Mucosa of gallbladder (tissue), 1 donor: ENCODE measurements around the gene PTPRCAP. TPM values are rescaled to one million over a fixed set of nuclear protein-coding genes. Genes with fewer than 3 reads are reported as not detected.
"Not testable (repeated sequence)": the region's sequence is repeated elsewhere in the genome, so short reads cannot be mapped to it uniquely, and the experiment has no call there.

Experiments used
- DNase-seq: peaks from one replicate; pipeline ENCODE4 v3.0.0-alpha.2; 2020; ENCODE audit warnings: low spot score
- total RNA-seq: library from RNA; stranded (reverse); gene quantifications from one replicate; pipeline ENCODE4 v1.2.1, GENCODE V29; 2021
- donor health status: DM: no; HTN: no; CAD: no.

PTPRCAP gene
- total RNA-seq, 1 donor from 2014 or later, result 14.7 TPM

DNA sequence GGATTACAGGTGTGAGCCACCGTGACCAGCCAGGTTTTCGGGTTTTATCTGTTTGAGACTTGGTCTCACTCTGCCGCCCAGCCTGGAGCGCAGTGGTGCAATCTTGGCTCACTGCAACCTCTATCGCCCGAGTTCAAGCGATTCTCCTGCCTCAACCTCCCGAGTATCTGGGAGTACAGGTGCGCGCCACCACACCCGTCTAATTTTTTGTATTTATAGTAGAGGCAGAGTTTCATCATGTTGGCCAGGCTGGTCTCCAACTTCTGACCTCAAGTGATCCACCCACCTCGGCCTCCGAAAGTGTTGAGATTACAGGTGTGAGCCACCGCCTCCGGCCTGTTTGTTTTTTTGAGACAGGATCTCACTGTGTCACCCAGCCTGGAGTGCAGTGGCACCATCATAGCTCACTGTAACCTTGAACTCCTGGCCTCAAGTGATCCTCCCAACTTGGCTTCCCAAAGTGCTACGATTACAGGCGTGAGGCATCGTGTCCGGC, 10.1 kb downstream of the PTPRCAP start:
- DNase-seq, result not testable (repeated sequence)

DNA sequence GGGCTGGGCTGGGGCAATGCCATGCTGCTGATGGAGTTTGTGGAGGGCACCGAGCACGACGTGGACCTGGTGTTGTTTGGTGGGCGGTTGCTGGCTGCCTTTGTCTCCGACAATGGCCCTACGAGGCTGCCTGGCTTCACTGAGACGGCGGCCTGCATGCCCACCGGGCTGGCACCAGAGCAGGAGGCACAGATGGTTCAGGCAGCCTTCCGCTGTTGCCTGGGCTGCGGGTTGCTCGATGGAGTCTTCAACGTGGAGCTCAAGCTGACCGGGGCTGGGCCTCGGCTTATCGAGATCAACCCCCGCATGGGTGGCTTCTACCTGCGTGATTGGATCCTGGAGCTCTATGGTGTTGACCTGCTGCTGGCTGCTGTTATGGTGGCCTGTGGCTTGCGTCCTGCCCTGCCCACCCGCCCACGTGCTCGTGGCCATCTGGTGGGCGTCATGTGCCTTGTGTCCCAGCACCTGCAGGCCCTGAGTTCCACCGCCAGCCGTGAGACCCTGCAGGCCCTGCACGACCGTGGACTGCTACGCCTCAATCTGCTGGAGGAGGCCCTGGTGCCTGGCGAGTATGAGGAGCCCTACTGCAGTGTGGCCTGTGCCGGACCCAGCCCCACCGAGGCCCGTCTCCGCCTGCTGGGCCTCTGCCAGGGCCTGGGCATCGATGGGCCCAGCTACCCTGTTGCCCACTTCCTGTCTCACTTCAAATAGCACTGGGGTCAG, 13.4 kb downstream of the PTPRCAP start:
- DNase-seq, result no peak

GRCh38 chr11:67423466-67423865, 14.0 kb downstream of the PTPRCAP start:
- DNase-seq, result no peak

- DNase-seq, result no peak
Observed at GRCh38 chr11:67422891-67423290, 14.6 kb downstream of the PTPRCAP start.

GRCh38 chr11:67421430-67422031, 16.0 kb downstream of the PTPRCAP start:
- no peak for DNase-seq

DNA sequence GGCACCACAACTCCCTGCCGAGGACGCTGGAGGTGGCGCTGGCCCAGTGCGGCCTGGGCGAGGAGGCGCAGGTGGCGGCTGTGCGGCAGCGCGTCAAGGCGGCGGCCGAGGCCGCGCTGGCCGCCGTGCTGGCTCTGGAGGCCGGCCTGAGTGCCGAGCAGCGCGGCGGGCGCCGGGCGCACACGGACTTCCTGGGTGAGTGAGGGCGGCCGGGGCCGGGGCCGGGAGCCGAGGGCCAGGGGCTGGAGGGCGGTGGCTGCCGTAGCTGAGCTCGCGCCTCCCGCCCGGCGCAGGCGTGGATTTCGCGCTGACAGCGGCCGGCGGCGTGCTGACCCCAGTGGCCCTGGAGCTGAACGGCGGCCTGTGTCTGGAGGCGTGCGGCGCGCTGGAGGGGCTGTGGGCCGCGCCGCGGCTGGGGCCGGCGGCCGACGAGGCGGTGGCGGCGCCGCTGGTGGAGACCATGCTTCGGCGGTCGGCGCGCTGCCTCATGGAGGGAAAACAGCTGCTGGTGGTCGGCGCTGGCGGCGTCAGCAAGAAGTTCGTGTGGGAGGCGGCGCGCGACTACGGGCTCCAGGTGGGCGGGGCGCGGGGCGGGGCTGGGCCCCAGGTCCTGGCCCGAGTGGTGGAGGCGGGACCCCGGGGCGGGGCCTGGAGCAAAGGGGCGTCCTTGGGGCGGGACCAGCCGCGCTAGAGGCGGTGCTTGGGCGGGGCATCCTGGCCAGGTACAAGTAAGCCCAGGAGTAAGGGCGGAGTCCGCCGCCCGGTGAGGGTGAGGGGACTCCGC, 16.6 kb downstream of the PTPRCAP start:
- DNase-seq, result peak; percentile 97

- no peak for DNase-seq
Observed at GRCh38 chr11:67420147-67420645, 17.3 kb downstream of the PTPRCAP start.

DNA sequence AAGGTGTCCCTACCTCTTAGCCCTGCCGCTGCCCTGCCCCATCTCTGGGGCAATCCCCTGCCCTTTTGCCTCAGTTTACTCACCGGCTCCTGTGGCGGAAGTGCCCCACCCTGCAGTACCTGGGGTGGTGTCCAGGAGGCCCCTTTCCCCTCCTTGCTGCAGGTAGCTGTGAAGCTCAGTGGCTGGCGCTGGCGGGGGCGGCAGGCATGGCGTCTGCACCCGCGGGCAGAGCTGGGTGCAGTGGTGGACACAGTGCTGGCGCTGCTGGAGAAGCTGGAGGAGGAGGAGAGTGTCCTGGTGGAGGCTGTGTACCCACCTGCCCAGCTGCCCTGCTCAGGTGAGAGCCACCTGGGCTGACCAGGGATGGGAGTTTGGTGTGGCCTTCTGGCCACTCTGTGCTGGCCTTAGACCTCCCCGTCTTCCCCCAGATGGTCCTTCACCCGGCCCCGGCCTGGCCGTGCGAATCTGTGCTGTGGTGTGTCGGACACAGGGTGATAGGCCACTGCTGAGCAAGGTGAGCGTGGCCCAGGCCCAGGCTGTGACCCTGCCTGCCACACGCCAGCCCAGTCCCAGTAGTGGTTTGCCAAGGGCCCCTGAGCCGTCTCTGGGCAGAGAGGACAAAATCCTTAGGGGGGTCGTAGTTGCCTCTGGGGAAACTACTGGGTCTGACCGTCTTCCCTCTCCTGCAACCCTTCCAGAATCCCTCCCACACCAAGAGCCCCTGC, 18.0 kb downstream of the PTPRCAP start:
- no peak for DNase-seq

DNA sequence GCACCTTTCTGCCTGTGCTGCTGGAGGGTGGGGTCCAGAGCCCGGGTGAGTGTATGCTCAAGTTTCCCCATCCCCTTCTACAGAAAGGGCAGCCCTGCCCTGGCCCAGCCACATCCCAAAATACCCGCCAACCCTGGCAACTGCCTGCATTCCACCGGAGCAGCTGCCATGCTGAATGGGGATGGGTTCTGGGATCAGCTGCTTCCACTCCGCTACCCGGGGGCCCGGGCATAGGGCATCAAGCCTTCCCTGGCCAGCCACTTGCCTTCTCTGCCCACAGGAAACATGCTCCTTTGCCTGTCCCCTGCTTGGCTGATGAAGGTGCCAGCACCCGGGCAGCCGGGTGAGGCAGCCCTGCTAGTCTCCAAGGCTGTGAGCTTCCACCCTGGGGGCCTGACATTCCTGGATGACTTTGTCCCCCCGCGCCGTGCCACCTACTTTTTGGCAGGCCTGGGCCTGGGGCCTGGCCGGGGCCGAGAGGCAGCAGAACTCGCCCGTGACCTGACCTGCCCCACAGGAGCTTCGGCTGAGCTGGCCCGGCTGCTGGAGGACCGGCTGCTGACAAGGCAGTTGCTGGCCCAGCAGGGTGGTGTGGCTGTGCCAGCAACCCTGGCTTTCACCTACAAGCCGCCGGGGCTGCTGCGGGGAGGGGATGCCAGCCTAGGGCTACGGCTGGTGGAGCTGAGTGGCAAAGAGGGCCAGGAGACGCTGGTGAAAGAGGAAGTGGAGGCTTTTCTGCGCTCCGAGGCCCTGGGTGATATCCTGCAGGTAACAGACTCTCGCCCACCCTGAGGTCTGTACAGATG, 18.8 kb downstream of the PTPRCAP start:
- no peak for DNase-seq

DNA sequence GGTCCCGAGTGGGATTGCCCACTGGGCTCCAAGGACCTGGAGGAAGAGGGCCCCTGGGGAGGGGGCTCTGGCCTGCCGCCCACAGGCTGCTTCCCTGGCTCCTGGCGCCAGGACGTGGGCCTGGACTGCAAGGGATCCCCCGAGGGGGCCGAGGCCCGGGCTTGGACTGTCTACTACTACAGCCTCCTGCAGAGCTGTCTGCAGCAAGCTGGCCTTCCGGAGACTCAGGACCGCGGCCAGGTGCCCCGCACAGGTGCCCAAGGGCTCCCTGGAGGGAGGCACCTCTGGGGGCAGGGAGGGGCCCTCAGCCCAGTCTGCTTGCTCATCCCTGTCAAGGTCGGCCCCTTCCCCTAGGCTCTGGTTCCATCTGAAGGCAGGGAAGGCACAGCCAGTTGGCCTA, 20.1 kb downstream of the PTPRCAP start:
- no peak for DNase-seq

GRCh38 chr11:67416416-67417335, 20.8 kb downstream of the PTPRCAP start:
- DNase-seq, result peak; percentile 42

GRCh38 chr11:67415501-67416304, 21.8 kb downstream of the PTPRCAP start, which contains the start of gene CARNS1:
TSS of gene CARNS1 (plus strand) at chr11:67415678. CDS start at chr11:67416200, 522 bp downstream.
- DNase-seq, result no peak

- no peak for DNase-seq
Observed at GRCh38 chr11:67413266-67413849, 24.1 kb downstream of the PTPRCAP start.

- no peak for DNase-seq
Observed at GRCh38 chr11:67412495-67413179, 24.8 kb downstream of the PTPRCAP start.

DNA sequence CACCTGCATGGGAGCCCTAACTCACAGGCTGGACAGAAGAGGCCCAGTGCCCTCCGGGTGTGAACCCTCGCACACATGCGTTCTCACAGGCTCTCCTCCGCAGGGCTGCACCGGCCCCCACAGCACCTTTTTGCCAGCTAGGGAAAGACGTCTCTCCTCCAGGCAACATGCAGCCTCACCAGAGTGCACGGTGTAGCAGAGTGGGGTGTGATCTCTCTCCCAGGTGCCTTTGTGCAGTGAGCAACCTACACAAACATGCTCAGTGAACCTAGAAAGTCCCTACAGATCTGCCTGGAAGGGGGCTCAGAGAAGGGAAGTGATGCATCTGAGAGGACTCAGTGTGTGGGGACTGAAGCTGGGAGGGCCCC, 25.7 kb downstream of the PTPRCAP start:
- DNase-seq, result no peak

- DNase-seq, result no peak
Observed at GRCh38 chr11:67410984-67411784, 26.3 kb downstream of the PTPRCAP start.

DNA sequence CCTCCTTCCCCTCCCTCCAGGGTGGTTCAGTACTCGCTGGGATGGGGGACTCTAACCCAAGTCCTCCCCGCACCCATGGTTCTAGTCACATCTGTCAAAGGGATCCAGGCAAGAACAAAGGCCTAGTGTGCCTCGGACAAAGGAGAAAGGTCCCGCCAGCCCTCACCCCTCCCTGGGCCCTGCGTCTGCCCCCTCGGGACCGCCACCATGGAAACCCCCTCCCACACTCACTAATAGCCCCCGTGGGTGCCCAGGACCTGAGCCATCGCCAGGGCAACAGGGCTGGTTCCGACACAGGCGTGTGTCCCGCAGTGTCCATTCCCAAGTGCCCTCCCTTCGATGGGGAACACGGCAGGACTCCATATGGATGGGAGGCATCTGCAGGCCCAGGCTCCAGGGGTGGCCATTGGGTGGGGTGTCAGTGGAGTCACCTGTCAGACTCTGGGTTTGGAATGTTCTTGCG, 27.1 kb downstream of the PTPRCAP start:
- DNase-seq, result no peak
